Neural crest cell (in vitro differentiated cells): ENCODE measurements around the gene RMND5B. TPM values are rescaled to one million over a fixed set of nuclear protein-coding genes. Genes with fewer than 3 reads are reported as not detected.

ENCODE experiments used
- DNase-seq: peaks from one replicate; pipeline ENCODE4 v3.0.0; 2021; ENCODE audit warnings: low read depth, mixed read lengths, low spot score
- H3K27ac Mint-ChIP-seq: one replicate; pipeline ENCODE4 v1.8.0; 2021; ENCODE audit warnings: mild to moderate bottlenecking, mixed read lengths; ENCODE audit not compliant: unreplicated experiment
- H3K27me3 Mint-ChIP-seq: 2 replicates; pipeline ENCODE4 v1.8.0; 2021; ENCODE audit warnings: low read depth, mild to moderate bottlenecking, mixed read lengths
- H3K36me3 Mint-ChIP-seq: 2 replicates; pipeline ENCODE4 v1.8.0; 2021; ENCODE audit warnings: low read depth, mild to moderate bottlenecking, mixed read lengths
- H3K4me1 Mint-ChIP-seq: 2 replicates; pipeline ENCODE4 v1.8.0; 2021; ENCODE audit warnings: mixed read lengths
- H3K4me3 Mint-ChIP-seq: one replicate; pipeline ENCODE4 v1.8.0; 2021; ENCODE audit warnings: mild to moderate bottlenecking, mixed read lengths
- H3K9me3 Mint-ChIP-seq: 2 replicates; pipeline ENCODE4 v1.8.0; 2021; ENCODE audit warnings: mixed read lengths
- CTCF ChIP-seq: fragments of 200-600 bp; sonication (generic); conservative IDR thresholded peaks from 2 replicates; pipeline ENCODE4 v1.5.0; 2021; ENCODE audit warnings: antibody characterized with exemption, mild to moderate bottlenecking
- total RNA-seq: library from RNA; stranded (reverse); gene quantifications from 2 replicates; pipeline ENCODE4 v1.2.1, GENCODE V29; 2021

RMND5B gene
- total RNA-seq, 1 donor from 2014 or later, result 43.5 TPM

DNA sequence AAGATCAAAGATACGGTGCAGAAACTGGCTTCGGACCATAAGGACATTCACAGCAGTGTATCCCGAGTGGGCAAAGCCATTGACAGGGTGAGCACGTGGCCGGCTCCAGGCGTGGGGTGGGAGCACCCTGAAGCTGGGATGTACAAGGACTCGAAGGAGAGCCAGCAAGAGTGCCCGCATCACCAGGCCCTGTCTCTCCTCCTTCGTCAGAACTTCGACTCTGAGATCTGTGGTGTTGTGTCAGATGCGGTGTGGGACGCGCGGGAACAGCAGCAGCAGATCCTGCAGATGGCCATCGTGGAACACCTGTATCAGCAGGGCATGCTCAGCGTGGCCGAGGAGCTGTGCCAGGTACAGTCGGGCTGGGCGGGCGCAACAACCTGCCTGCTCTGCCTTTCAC is 11.8 kb downstream of the RMND5B start:
- peaks cover 7% of the 10 kb centered on the region for H3K36me3 Mint-ChIP-seq

GRCh38 chr5:178143246-178143645 is 12.4 kb downstream of the RMND5B start:
- DNase-seq, result no peak
- Mint-ChIP-seq H3K27ac (no peak overlapping the region), H3K36me3 (peaks cover 7% of the 10 kb centered on the region), H3K4me3 (no peak overlapping the region), H3K9me3 (no peaks in the 10 kb centered on the region), H3K4me1 (no peaks in the 10 kb centered on the region), H3K27me3 (no peaks in the 10 kb centered on the region)
- TF ChIP-seq CTCF, result no peak

More for the DNA sequence above, 11.8 kb downstream of the RMND5B start:
- no peak overlapping the region for H3K27ac Mint-ChIP-seq
- no peaks in the 10 kb centered on the region for H3K27me3 Mint-ChIP-seq
- H3K4me3 Mint-ChIP-seq, result no peak overlapping the region
- H3K9me3 Mint-ChIP-seq, result no peaks in the 10 kb centered on the region
- no peak for TF ChIP-seq CTCF
- DNase-seq, result no peak
- H3K4me1 Mint-ChIP-seq, result no peaks in the 10 kb centered on the region

- no peaks in the 10 kb centered on the region for H3K4me1 Mint-ChIP-seq
- no peak for DNase-seq
- peaks cover 7% of the 10 kb centered on the region for H3K36me3 Mint-ChIP-seq
- no peak overlapping the region for H3K27ac Mint-ChIP-seq
- no peaks in the 10 kb centered on the region for H3K27me3 Mint-ChIP-seq
- no peak overlapping the region for H3K4me3 Mint-ChIP-seq
- TF ChIP-seq CTCF, result no peak
- H3K9me3 Mint-ChIP-seq, result no peaks in the 10 kb centered on the region
Measured at GRCh38 chr5:178143901-178144300, 13.1 kb downstream of the RMND5B start.

- TF ChIP-seq CTCF, result peak; percentile 84
- peaks cover 9% of the 10 kb centered on the region for H3K36me3 Mint-ChIP-seq
- H3K27me3 Mint-ChIP-seq, result no peaks in the 10 kb centered on the region
- H3K27ac Mint-ChIP-seq, result no peak overlapping the region
- no peaks in the 10 kb centered on the region for H3K4me1 Mint-ChIP-seq
- H3K4me3 Mint-ChIP-seq, result peak overlapping the region; percentile 56
- peak; percentile 60 for DNase-seq
- no peaks in the 10 kb centered on the region for H3K9me3 Mint-ChIP-seq
Measured at GRCh38 chr5:178145965-178146820, 15.4 kb downstream of the RMND5B start.

DNA sequence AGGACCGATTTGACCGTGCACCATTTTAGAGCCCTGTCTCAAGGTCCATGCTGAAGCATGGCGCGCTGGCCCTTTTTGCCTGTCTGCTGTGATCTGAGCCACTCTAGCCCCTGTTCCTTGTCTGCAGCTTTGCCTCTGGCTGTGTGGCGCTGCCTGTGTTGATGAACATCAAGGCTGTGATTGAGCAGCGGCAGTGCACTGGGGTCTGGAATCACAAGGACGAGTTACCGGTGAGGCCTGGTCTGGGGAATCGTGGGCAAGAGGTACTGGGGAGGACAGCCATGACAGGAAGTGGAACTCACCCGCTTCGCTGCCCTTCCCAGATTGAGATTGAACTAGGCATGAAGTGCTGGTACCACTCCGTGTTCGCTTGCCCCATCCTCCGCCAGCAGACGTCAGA is 16.6 kb downstream of the RMND5B start:
- Mint-ChIP-seq H3K36me3 (peaks cover 12% of the 10 kb centered on the region), H3K4me3 (no peak overlapping the region), H3K9me3 (no peaks in the 10 kb centered on the region), H3K27me3 (peaks cover 2% of the 10 kb centered on the region), H3K27ac (no peak overlapping the region), H3K4me1 (peaks cover 8% of the 10 kb centered on the region)
- no peak for TF ChIP-seq CTCF
- DNase-seq, result no peak
